Measurements from ENCODE around the gene GRIK1.

The GRIK1 gene

GRCh38 chr21:29975776-29976175 is 36.0 kb upstream of the GRIK1 start:
- no peak for DNase-seq (ENCODE audit: low spot score)
- Histone ChIP-seq H4K91ac (ENCODE audit: low read depth, low read length, poor library complexity) (no peak overlapping the region), H2BK12ac (ENCODE audit: low read length) (no peak overlapping the region), H3K27ac (replicated peaks; ENCODE audit: low read length) (no peak overlapping the region), H3K36me3 (replicated peaks in 1 of 2; ENCODE audit: control insufficient read depth in 2 of 2, insufficient read depth in 2 of 2, low read length in 2 of 2) (no peaks in the 10 kb centered on the region), H3K4ac (ENCODE audit: low read length) (no peak overlapping the region), H3K4me2 (ENCODE audit: insufficient read depth, low read length, poor library complexity, severe bottlenecking) (no peak overlapping the region), H2BK5ac (ENCODE audit: low read length) (no peak overlapping the region), H3K23ac (ENCODE audit: low read depth, low read length, poor library complexity) (no peak overlapping the region), H3K4me1 (ENCODE audit: control insufficient read depth in 2 of 2, insufficient read depth in 1 of 2, low read depth in 1 of 2, low read length in 2 of 2) (no peaks in the 10 kb centered on the region), H3K14ac (ENCODE audit: low read length) (no peak overlapping the region), H2BK120ac (ENCODE audit: low read depth, low read length) (no peak overlapping the region), H3K9me3 (replicated peaks in 1 of 2; ENCODE audit: control insufficient read depth in 2 of 2, insufficient read depth in 1 of 2, low read depth in 1 of 2, low read length in 2 of 2) (no peaks in the 10 kb centered on the region), H3K4me3 (ENCODE audit: low read length in 2 of 2) (no peak overlapping the region), H3K18ac (ENCODE audit: low read length) (no peak overlapping the region), H2BK15ac (ENCODE audit: low read length) (no peak overlapping the region), H4K8ac (ENCODE audit: low read depth, low read length) (no peak overlapping the region), H3K27me3 (ENCODE audit: control insufficient read depth in 3 of 3, insufficient read depth in 3 of 3, low read depth in 1 of 3, low read length in 3 of 3) (no peaks in the 10 kb centered on the region), H2AFZ (ENCODE audit: low read length) (no peak overlapping the region), H2AK5ac (ENCODE audit: low read depth, low read length) (no peak overlapping the region), H3K79me1 (ENCODE audit: low read depth, low read length) (no peaks in the 10 kb centered on the region), H3K9ac (ENCODE audit: low read depth, low read length, poor library complexity) (no peak overlapping the region)
- WGBS, 2 donors (ENCODE audit: extremely low coverage in 2 of 2, insufficient read length in 2 of 2, insufficient replicate concordance in 1 of 2), result no CpG with 5 or more reads among the region's 3 CpGs

GRCh38 chr21:29973258-29973657 is 33.5 kb upstream of the GRIK1 start:
- Histone ChIP-seq H3K4ac (ENCODE audit: low read length) (no peak overlapping the region), H4K8ac (ENCODE audit: low read depth, low read length) (no peak overlapping the region), H2BK12ac (ENCODE audit: low read length) (no peak overlapping the region), H3K18ac (ENCODE audit: low read length) (no peak overlapping the region), H3K79me1 (ENCODE audit: low read depth, low read length) (no peaks in the 10 kb centered on the region), H3K4me2 (ENCODE audit: insufficient read depth, low read length, poor library complexity, severe bottlenecking) (no peak overlapping the region), H2BK15ac (ENCODE audit: low read length) (no peak overlapping the region), H3K9ac (ENCODE audit: low read depth, low read length, poor library complexity) (no peak overlapping the region), H3K4me3 (ENCODE audit: low read length in 2 of 2) (no peak overlapping the region), H3K14ac (ENCODE audit: low read length) (no peak overlapping the region), H3K27ac (replicated peaks; ENCODE audit: low read length) (no peak overlapping the region), H2AFZ (ENCODE audit: low read length) (no peak overlapping the region), H3K23ac (ENCODE audit: low read depth, low read length, poor library complexity) (no peak overlapping the region), H3K4me1 (ENCODE audit: control insufficient read depth in 2 of 2, insufficient read depth in 1 of 2, low read depth in 1 of 2, low read length in 2 of 2) (no peaks in the 10 kb centered on the region), H4K91ac (ENCODE audit: low read depth, low read length, poor library complexity) (no peak overlapping the region), H3K27me3 (ENCODE audit: control insufficient read depth in 3 of 3, insufficient read depth in 3 of 3, low read depth in 1 of 3, low read length in 3 of 3) (no peaks in the 10 kb centered on the region), H3K36me3 (replicated peaks in 1 of 2; ENCODE audit: control insufficient read depth in 2 of 2, insufficient read depth in 2 of 2, low read length in 2 of 2) (no peaks in the 10 kb centered on the region), H2BK5ac (ENCODE audit: low read length) (no peak overlapping the region), H2BK120ac (ENCODE audit: low read depth, low read length) (no peak overlapping the region), H2AK5ac (ENCODE audit: low read depth, low read length) (no peak overlapping the region), H3K9me3 (replicated peaks in 1 of 2; ENCODE audit: control insufficient read depth in 2 of 2, insufficient read depth in 1 of 2, low read depth in 1 of 2, low read length in 2 of 2) (no peaks in the 10 kb centered on the region)
- DNase-seq (ENCODE audit: low spot score), result no peak
- WGBS, 2 donors (ENCODE audit: extremely low coverage in 2 of 2, insufficient read length in 2 of 2, insufficient replicate concordance in 1 of 2), result no CpG with 5 or more reads among the region's 3 CpGs

GRCh38 chr21:29961291-29962027 is 21.7 kb upstream of the GRIK1 start:
- Histone ChIP-seq H3K14ac (ENCODE audit: low read length) (no peak overlapping the region), H3K9me3 (replicated peaks in 1 of 2; ENCODE audit: control insufficient read depth in 2 of 2, insufficient read depth in 1 of 2, low read depth in 1 of 2, low read length in 2 of 2) (no peaks in the 10 kb centered on the region), H4K8ac (ENCODE audit: low read depth, low read length) (no peak overlapping the region), H3K9ac (ENCODE audit: low read depth, low read length, poor library complexity) (no peak overlapping the region), H3K18ac (ENCODE audit: low read length) (no peak overlapping the region), H3K27ac (replicated peaks; ENCODE audit: low read length) (no peak overlapping the region), H4K91ac (ENCODE audit: low read depth, low read length, poor library complexity) (no peak overlapping the region), H3K79me1 (ENCODE audit: low read depth, low read length) (no peaks in the 10 kb centered on the region), H3K27me3 (ENCODE audit: control insufficient read depth in 3 of 3, insufficient read depth in 3 of 3, low read depth in 1 of 3, low read length in 3 of 3) (no peaks in the 10 kb centered on the region), H3K4me1 (ENCODE audit: control insufficient read depth in 2 of 2, insufficient read depth in 1 of 2, low read depth in 1 of 2, low read length in 2 of 2) (peaks cover 0 to 1% of the 10 kb centered on the region in 2 donors), H3K4me2 (ENCODE audit: insufficient read depth, low read length, poor library complexity, severe bottlenecking) (no peak overlapping the region), H3K4me3 (ENCODE audit: low read length in 2 of 2) (no peak overlapping the region), H2BK12ac (ENCODE audit: low read length) (no peak overlapping the region), H2AFZ (ENCODE audit: low read length) (peak overlapping the region; percentile 10), H2AK5ac (ENCODE audit: low read depth, low read length) (no peak overlapping the region), H3K23ac (ENCODE audit: low read depth, low read length, poor library complexity) (no peak overlapping the region), H3K4ac (ENCODE audit: low read length) (no peak overlapping the region), H2BK5ac (ENCODE audit: low read length) (no peak overlapping the region), H3K36me3 (replicated peaks in 1 of 2; ENCODE audit: control insufficient read depth in 2 of 2, insufficient read depth in 2 of 2, low read length in 2 of 2) (no peaks in the 10 kb centered on the region), H2BK120ac (ENCODE audit: low read depth, low read length) (no peak overlapping the region), H2BK15ac (ENCODE audit: low read length) (no peak overlapping the region)
- DNase-seq (ENCODE audit: low spot score), result no peak
- WGBS, 2 donors (ENCODE audit: extremely low coverage in 2 of 2, insufficient read length in 2 of 2, insufficient replicate concordance in 1 of 2), result no CpG with 5 or more reads among the region's 11 CpGs

- no peak overlapping the region for H3K14ac ChIP-seq (ENCODE audit: low read length)
- H3K4me3 ChIP-seq (ENCODE audit: low read length in 2 of 2), result no peak overlapping the region
- no peak overlapping the region for H2BK5ac ChIP-seq (ENCODE audit: low read length)
- H3K18ac ChIP-seq (ENCODE audit: low read length), result no peak overlapping the region
- no peaks in the 10 kb centered on the region for H3K9me3 ChIP-seq (replicated peaks in 1 of 2; ENCODE audit: control insufficient read depth in 2 of 2, insufficient read depth in 1 of 2, low read depth in 1 of 2, low read length in 2 of 2)
- H3K9ac ChIP-seq (ENCODE audit: low read depth, low read length, poor library complexity), result no peak overlapping the region
- H2AK5ac ChIP-seq (ENCODE audit: low read depth, low read length), result no peak overlapping the region
- peaks cover 0 to 1% of the 10 kb centered on the region in 2 donors for H3K4me1 ChIP-seq (ENCODE audit: control insufficient read depth in 2 of 2, insufficient read depth in 1 of 2, low read depth in 1 of 2, low read length in 2 of 2)
- H4K91ac ChIP-seq (ENCODE audit: low read depth, low read length, poor library complexity), result no peak overlapping the region
- H2BK120ac ChIP-seq (ENCODE audit: low read depth, low read length), result no peak overlapping the region
- H3K4me2 ChIP-seq (ENCODE audit: insufficient read depth, low read length, poor library complexity, severe bottlenecking), result no peak overlapping the region
- H2BK12ac ChIP-seq (ENCODE audit: low read length), result no peak overlapping the region
- no peak overlapping the region for H3K4ac ChIP-seq (ENCODE audit: low read length)
- no peak overlapping the region for H4K8ac ChIP-seq (ENCODE audit: low read depth, low read length)
- H3K27me3 ChIP-seq (ENCODE audit: control insufficient read depth in 3 of 3, insufficient read depth in 3 of 3, low read depth in 1 of 3, low read length in 3 of 3), result no peaks in the 10 kb centered on the region
- H3K27ac ChIP-seq (replicated peaks; ENCODE audit: low read length), result no peak overlapping the region
- H3K79me1 ChIP-seq (ENCODE audit: low read depth, low read length), result no peaks in the 10 kb centered on the region
- H3K36me3 ChIP-seq (replicated peaks in 1 of 2; ENCODE audit: control insufficient read depth in 2 of 2, insufficient read depth in 2 of 2, low read length in 2 of 2), result no peaks in the 10 kb centered on the region
- no peak overlapping the region for H3K23ac ChIP-seq (ENCODE audit: low read depth, low read length, poor library complexity)
- H2BK15ac ChIP-seq (ENCODE audit: low read length), result no peak overlapping the region
- no peak for DNase-seq (ENCODE audit: low spot score)
- no peak overlapping the region for H2AFZ ChIP-seq (ENCODE audit: low read length)
These were observed 18.8 kb upstream of the GRIK1 start for GRCh38 chr21:29958551-29958950.

Measured in neuronal stem cell (in vitro differentiated cells).